Activated T-helper 1 cell treated with anti-CD3 and anti-CD28 coated beads, Interleukin-2, amount 50 U/mL, for 16 hours (primary cell): ENCODE data around the gene GRAMD4.

Source experiments
- DNase-seq, 2 donors: peaks; one replicate each; pipeline ENCODE4 v3.0.0-alpha.2; 2020; ENCODE audit warnings: low read depth in 1 of 2, low spot score in 1 of 2

GRAMD4 gene

GRCh38 chr22:46684706-46685105 is 64.5 kb downstream of the GRAMD4 start:
- DNase-seq = no peak

- DNase-seq = no peak
Observed at GRCh38 chr22:46686221-46687047, 66.2 kb downstream of the GRAMD4 start.

GRCh38 chr22:46687048-46687444 is 66.9 kb downstream of the GRAMD4 start:
- DNase-seq = no peak

- no peak for DNase-seq
Observed at GRCh38 chr22:46687460-46687859, 67.3 kb downstream of the GRAMD4 start.

GRCh38 chr22:46688949-46689348 is 68.8 kb downstream of the GRAMD4 start:
- no peak for DNase-seq

GRCh38 chr22:46690146-46690545 is 70.0 kb downstream of the GRAMD4 start:
- DNase-seq = no peak

GRCh38 chr22:46691571-46691970 is 71.4 kb downstream of the GRAMD4 start:
- no peak for DNase-seq

GRCh38 chr22:46693634-46694415 is 73.6 kb downstream of the GRAMD4 start:
- DNase-seq = no peak

GRCh38 chr22:46694416-46695170 is 74.4 kb downstream of the GRAMD4 start:
- no peak for DNase-seq

GRCh38 chr22:46695346-46696228 is 75.4 kb downstream of the GRAMD4 start:
- no peak for DNase-seq

GRCh38 chr22:46696229-46696518 is 76.0 kb downstream of the GRAMD4 start:
- DNase-seq = no peak

- DNase-seq = no peak
Observed at GRCh38 chr22:46696614-46697013, 76.4 kb downstream of the GRAMD4 start.

- DNase-seq = no peak
Observed at GRCh38 chr22:46697811-46698515, 77.8 kb downstream of the GRAMD4 start.

- DNase-seq = no peak
Observed at GRCh38 chr22:46699091-46699490, 78.9 kb downstream of the GRAMD4 start.

- DNase-seq = no peak
Observed at GRCh38 chr22:46701262-46701661, 81.1 kb downstream of the GRAMD4 start.

- no peak for DNase-seq
Observed at GRCh38 chr22:46703171-46703995, 83.2 kb downstream of the GRAMD4 start.

- DNase-seq = no peak
Observed at GRCh38 chr22:46703996-46704370, 83.8 kb downstream of the GRAMD4 start.

GRCh38 chr22:46706060-46706459 is 85.9 kb downstream of the GRAMD4 start:
- no peak for DNase-seq

- no peak for DNase-seq
Observed at GRCh38 chr22:46707305-46707704, 87.1 kb downstream of the GRAMD4 start.
